Stimulated activated CD8-positive, alpha-beta memory T cell treated with anti-CD3 and anti-CD28 coated beads, Interleukin-4, amount 100 ng/mL, for 4 hours (primary cell): ENCODE results near the gene KCNJ10.

Experiments
- DNase-seq, 2 donors: peaks; one replicate each; pipeline ENCODE4 v3.0.0-alpha.2; 2020; ENCODE audit warnings: low read depth in 2 of 2, low spot score in 1 of 2

KCNJ10 gene

GRCh38 chr1:159992161-159992560 is 77.8 kb downstream of the KCNJ10 start:
- DNase-seq: no peak

GRCh38 chr1:159991513-159991912 is 78.4 kb downstream of the KCNJ10 start:
- DNase-seq: no peak

- no peak for DNase-seq
Observed at GRCh38 chr1:159990005-159990404, 80.0 kb downstream of the KCNJ10 start.

GRCh38 chr1:159989581-159989980 is 80.4 kb downstream of the KCNJ10 start:
- no peak for DNase-seq

- no peak for DNase-seq
Observed at GRCh38 chr1:159988006-159988405, 82.0 kb downstream of the KCNJ10 start.

- DNase-seq: no peak
Observed at GRCh38 chr1:159987186-159987585, 82.8 kb downstream of the KCNJ10 start.

- DNase-seq: no peak
Observed at GRCh38 chr1:159986531-159986930, 83.4 kb downstream of the KCNJ10 start.

GRCh38 chr1:159986093-159986492 is 83.9 kb downstream of the KCNJ10 start:
- no peak for DNase-seq

- DNase-seq: no peak
Observed at GRCh38 chr1:159985473-159985872, 84.5 kb downstream of the KCNJ10 start.

- DNase-seq: no peak
Observed at GRCh38 chr1:159983681-159984080, 86.3 kb downstream of the KCNJ10 start.

- no peak for DNase-seq
Observed at GRCh38 chr1:159982280-159982679, 87.7 kb downstream of the KCNJ10 start.

- DNase-seq: no peak
Observed at GRCh38 chr1:159981351-159982055, 88.5 kb downstream of the KCNJ10 start.

GRCh38 chr1:159980786-159981185 is 89.2 kb downstream of the KCNJ10 start:
- no peak for DNase-seq

- no peak for DNase-seq
Observed at GRCh38 chr1:159980076-159980475, 89.9 kb downstream of the KCNJ10 start.

GRCh38 chr1:159979257-159979656 is 90.7 kb downstream of the KCNJ10 start:
- DNase-seq: no peak

- no peak for DNase-seq
Observed at GRCh38 chr1:159978107-159978398, 91.9 kb downstream of the KCNJ10 start.

GRCh38 chr1:159977364-159978106 is 92.4 kb downstream of the KCNJ10 start:
- no peak for DNase-seq

- no peak for DNase-seq
Observed at GRCh38 chr1:159974350-159974965, 95.5 kb downstream of the KCNJ10 start.

- DNase-seq: no peak
Observed at GRCh38 chr1:159973350-159973940, 96.5 kb downstream of the KCNJ10 start.

- DNase-seq: no peak
Observed at GRCh38 chr1:159972443-159973205, 97.3 kb downstream of the KCNJ10 start.

GRCh38 chr1:159970932-159971342 is 99.0 kb downstream of the KCNJ10 start:
- no peak for DNase-seq
